WTC11 (cell line): ENCODE measurements around the gene TCL1B. TPM values are rescaled to one million over a fixed set of nuclear protein-coding genes. Genes with fewer than 3 reads are reported as not detected.

Experiments
- ATAC-seq: fragments of 200-7000 bp; cut with Tn5 transposase; 2 replicates; pipeline ENCODE4 v1.10.0; 2021; ENCODE audit warnings: mild to moderate bottlenecking, moderate library complexity
- CTCF ChIA-PET: fragments of 300-600 bp; sonication (Branson Sonifier 250); formaldehyde crosslinking; loops from one replicate; lab custom pipeline; 2021; ENCODE audit warnings: antibody characterized with exemption; lab: Charles Lee
- POLR2A ChIA-PET: fragments of 350-600 bp; sonication (Branson Sonifier 250); formaldehyde crosslinking; loops from one replicate; lab custom pipeline; 2021; ENCODE audit warnings: antibody characterized with exemption; lab: Charles Lee
- DNase-seq: peaks from one replicate; pipeline ENCODE4 v3.0.0; 2021; ENCODE audit warnings: low spot score
- H3K27ac Mint-ChIP-seq: 2 replicates; pipeline ENCODE4 v1.8.0; 2021; ENCODE audit warnings: mixed read lengths
- H3K27me3 Mint-ChIP-seq: 2 replicates; pipeline ENCODE4 v1.8.0; 2021; ENCODE audit warnings: low read depth, mild to moderate bottlenecking, moderate library complexity, mixed read lengths
- H3K36me3 Mint-ChIP-seq: 2 replicates; pipeline ENCODE4 v1.8.0; 2021; ENCODE audit warnings: mixed read lengths
- H3K4me1 Mint-ChIP-seq: 2 replicates; pipeline ENCODE4 v1.8.0; 2022; ENCODE audit warnings: mixed read lengths
- H3K4me3 Mint-ChIP-seq: 2 replicates; pipeline ENCODE4 v1.8.0; 2021; ENCODE audit warnings: mild to moderate bottlenecking, moderate library complexity, mixed read lengths
- H3K9me3 Mint-ChIP-seq: 2 replicates; pipeline ENCODE4 v1.8.0; 2021; ENCODE audit warnings: mixed read lengths
- ATF1 ChIP-seq: sonication (generic); formaldehyde crosslinking; IDR thresholded peaks from 2 replicates; pipeline ENCODE4 v1.8.1; 2023; ENCODE audit warnings: mild to moderate bottlenecking, moderate library complexity, missing genetic modification reagents
- ATF2 ChIP-seq: sonication (generic); formaldehyde crosslinking; IDR thresholded peaks from 2 replicates; pipeline ENCODE4 v1.8.1; 2022; ENCODE audit warnings: low read depth, missing genetic modification reagents, borderline replicate concordance
- ATF6 ChIP-seq: sonication (generic); formaldehyde crosslinking; IDR thresholded peaks from 2 replicates; pipeline ENCODE4 v1.8.1; 2023; ENCODE audit warnings: mild to moderate bottlenecking, missing genetic modification reagents
- CBFB ChIP-seq: sonication (generic); formaldehyde crosslinking; IDR thresholded peaks from 2 replicates; pipeline ENCODE4 v1.8.1; 2022; ENCODE audit warnings: mild to moderate bottlenecking, low read depth, missing genetic modification reagents
- ELF4 ChIP-seq: sonication (generic); formaldehyde crosslinking; IDR thresholded peaks from 2 replicates; pipeline ENCODE4 v1.8.1; 2022; ENCODE audit warnings: low read depth, mild to moderate bottlenecking, moderate library complexity, missing genetic modification reagents
- ESRRA ChIP-seq: sonication (generic); formaldehyde crosslinking; IDR thresholded peaks from 2 replicates; pipeline ENCODE4 v1.8.1; 2022; ENCODE audit warnings: mild to moderate bottlenecking, missing genetic modification reagents, borderline replicate concordance
- ETV6 ChIP-seq: sonication (generic); formaldehyde crosslinking; IDR thresholded peaks from 2 replicates; pipeline ENCODE4 v1.8.1; 2022; ENCODE audit warnings: mild to moderate bottlenecking, missing genetic modification reagents
- GABPB1 ChIP-seq: sonication (generic); formaldehyde crosslinking; IDR thresholded peaks from 2 replicates; pipeline ENCODE4 v1.8.1; 2023; ENCODE audit warnings: mild to moderate bottlenecking, missing genetic modification reagents
- GRHL2 ChIP-seq: fragments of 250-450 bp; sonication (Bioruptor Pico); IDR thresholded peaks from 2 replicates; pipeline ENCODE4 v1.8.0; 2022; ENCODE audit warnings: mild to moderate bottlenecking, moderate library complexity; ENCODE audit not compliant: insufficient replicate concordance, severe bottlenecking
- JAZF1 ChIP-seq: fragments of 250-450 bp; sonication (Bioruptor Pico); IDR thresholded peaks from 2 replicates; pipeline ENCODE4 v1.9.0; 2021; ENCODE audit warnings: moderate library complexity, mild to moderate bottlenecking, inconsistent platforms
- JUN ChIP-seq: sonication (generic); formaldehyde crosslinking; IDR thresholded peaks from 2 replicates; pipeline ENCODE4 v1.8.0; 2023; ENCODE audit warnings: mild to moderate bottlenecking, missing genetic modification reagents
- NR2C2 ChIP-seq: sonication (generic); formaldehyde crosslinking; IDR thresholded peaks from 2 replicates; pipeline ENCODE4 v1.8.0; 2022; ENCODE audit warnings: mild to moderate bottlenecking, missing genetic modification reagents
- PRDM15 ChIP-seq: sonication (generic); formaldehyde crosslinking; IDR thresholded peaks from 2 replicates; pipeline ENCODE4 v1.8.0; 2022; ENCODE audit warnings: missing genetic modification reagents
- RORB ChIP-seq: fragments of 250-450 bp; sonication (Bioruptor Pico); IDR thresholded peaks from 2 replicates; pipeline ENCODE4 v1.9.0; 2021; ENCODE audit warnings: mild to moderate bottlenecking
- STAT6 ChIP-seq: sonication (generic); formaldehyde crosslinking; conservative IDR thresholded peaks from 2 replicates; pipeline ENCODE4 v1.8.1; 2023; ENCODE audit warnings: mild to moderate bottlenecking, low read depth, missing genetic modification reagents, moderate library complexity
- TCF7 ChIP-seq: sonication (generic); formaldehyde crosslinking; IDR thresholded peaks from 2 replicates; pipeline ENCODE4 v1.8.0; 2022; ENCODE audit warnings: mild to moderate bottlenecking, low read depth, missing genetic modification reagents, moderate library complexity
- ZBTB43 ChIP-seq: sonication (generic); formaldehyde crosslinking; IDR thresholded peaks from 2 replicates; pipeline ENCODE4 v1.8.1; 2023; ENCODE audit warnings: mild to moderate bottlenecking, missing genetic modification reagents
- ZNF219 ChIP-seq: sonication (generic); formaldehyde crosslinking; IDR thresholded peaks from 2 replicates; pipeline ENCODE4 v1.8.0; 2023; ENCODE audit warnings: missing genetic modification reagents, mild to moderate bottlenecking, borderline replicate concordance
- ZNF512 ChIP-seq: sonication (generic); formaldehyde crosslinking; IDR thresholded peaks from 2 replicates; pipeline ENCODE4 v1.8.1; 2022; ENCODE audit warnings: missing genetic modification reagents, borderline replicate concordance
- total RNA-seq: library from RNA; stranded (reverse); gene quantifications from 3 replicates; pipeline ENCODE4 v1.2.3, GENCODE V29; 2021

Gene TCL1B
- total RNA-seq, 1 experiment from 2014 or later: 5.7 TPM

- TF ChIP-seq PRDM15 (CRISPR knock-in tag): no peak
Observed at GRCh38 chr14:95651821-95652583, 34.2 kb upstream of the TCL1B start (continued).

- peaks cover 53% of the 10 kb centered on the region for H3K4me1 Mint-ChIP-seq
- H3K4me3 Mint-ChIP-seq: no peak overlapping the region
- H3K36me3 Mint-ChIP-seq: no peaks in the 10 kb centered on the region
- H3K27me3 Mint-ChIP-seq: peaks cover 4% of the 10 kb centered on the region; the same call in 1 of the 2 replicates
- no peaks in the 10 kb centered on the region for H3K9me3 Mint-ChIP-seq
- no peak for TF ChIP-seq CBFB (CRISPR knock-in tag)
- TF ChIP-seq ZBTB43 (CRISPR knock-in tag): no peak
- TF ChIP-seq ATF6 (CRISPR knock-in tag): no peak
- TF ChIP-seq ZNF512: no peak
- no peak for TF ChIP-seq RORB (CRISPR knock-in tag)
- no peak for TF ChIP-seq GABPB1
- no peak for TF ChIP-seq JAZF1 (CRISPR knock-in tag)
- TF ChIP-seq NR2C2 (CRISPR knock-in tag): no peak
- TF ChIP-seq JUN: no peak
- TF ChIP-seq STAT6: no peak
- TF ChIP-seq ETV6 (CRISPR knock-in tag): no peak
- TF ChIP-seq GRHL2 (CRISPR knock-in tag): no peak
- TF ChIP-seq ATF1 (CRISPR knock-in tag): no peak
- TF ChIP-seq ELF4 (CRISPR knock-in tag): no peak
- TF ChIP-seq ATF2 (CRISPR knock-in tag): no peak
- TF ChIP-seq TCF7 (CRISPR knock-in tag): no peak
- TF ChIP-seq ZNF219 (CRISPR knock-in tag): no peak
- TF ChIP-seq ESRRA (CRISPR knock-in tag): no peak
- ChIA-PET CTCF (interaction anchor here (0.9 to 1.7 kb wide), 3 partner anchors 13 to 446 kb away, joined by 3 to 5 read pairs (median 3); no protein-coding TSS in a partner anchor), POLR2A (interaction anchor here (0.7 kb wide), 1 partner anchor 34 kb away, joined by 5 read pairs; the partner anchor contains the start of gene TCL1B)
- peak; percentile 70 for ATAC-seq
- no peak for DNase-seq
- peak overlapping the region; percentile 93 for H3K27ac Mint-ChIP-seq
Observed at GRCh38 chr14:95652690-95653089, 33.5 kb upstream of the TCL1B start.
